Liver (tissue), 9 donors: ENCODE results near the gene ZNF423. TPM values are rescaled to one million over a fixed set of nuclear protein-coding genes. Genes with fewer than 3 reads are reported as not detected.

ENCODE experiments used
- DNase-seq: peaks from one replicate; pipeline ENCODE4 v3.0.0-alpha.2; 2017; ENCODE audit warnings: low spot score
- H3K27ac ChIP-seq, 2 donors: one replicate each; pipeline ENCODE4 v1.7.0; 2013; ENCODE audit warnings: inconsistent platforms in 2 of 2, low read length in 2 of 2, control low read depth in 1 of 2, low read depth in 1 of 2, mild to moderate bottlenecking in 1 of 2
- H3K27me3 ChIP-seq, 4 donors: one replicate each; pipeline versions ENCODE4 v1.6.1 to v1.7.0; 2013; ENCODE audit warnings: low read length in 3 of 4, inconsistent platforms in 1 of 4, mild to moderate bottlenecking in 1 of 4, moderate library complexity in 1 of 4; ENCODE audit not compliant: control insufficient read depth in 4 of 4, insufficient read depth in 4 of 4
- H3K36me3 ChIP-seq, 4 donors: one replicate each; pipeline versions ENCODE4 v1.6.1 to v1.7.0; 2013; ENCODE audit warnings: low read length in 3 of 4, mild to moderate bottlenecking in 3 of 4, low read depth in 1 of 4, moderate library complexity in 1 of 4; ENCODE audit not compliant: control insufficient read depth in 4 of 4, insufficient read depth in 3 of 4
- H3K4me1 ChIP-seq, 4 donors: one replicate each; pipeline versions ENCODE4 v1.6.1 to v1.7.0; 2013; ENCODE audit warnings: low read length in 3 of 4, mild to moderate bottlenecking in 3 of 4, moderate library complexity in 1 of 4; ENCODE audit not compliant: control insufficient read depth in 4 of 4, insufficient read depth in 4 of 4
- H3K4me3 ChIP-seq, 3 donors: one replicate each; pipeline versions ENCODE4 v1.6.1 to v1.7.0; 2013; ENCODE audit warnings: low read length in 3 of 3, control low read depth in 1 of 3, low read depth in 1 of 3, mild to moderate bottlenecking in 1 of 3
- H3K9ac ChIP-seq, 2 donors: one replicate each; pipeline ENCODE4 v1.7.0; 2013; ENCODE audit warnings: low read length in 2 of 2, mild to moderate bottlenecking in 2 of 2, moderate library complexity in 2 of 2, control low read depth in 1 of 2, low read depth in 1 of 2
- H3K9me3 ChIP-seq, 4 donors: one replicate each; pipeline versions ENCODE4 v1.6.1 to v1.7.0; 2013; ENCODE audit warnings: low read length in 3 of 4; ENCODE audit not compliant: control insufficient read depth in 4 of 4
- ATF3 ChIP-seq: IDR thresholded peaks from 2 replicates; pipeline ENCODE4 v1.6.1; 2016; ENCODE audit warnings: antibody characterized with exemption
- CTCF ChIP-seq: fragments of 150-350 bp; IDR thresholded peaks from 2 replicates; pipeline ENCODE4 v1.5.1; 2017; ENCODE audit warnings: improper control_type of control experiment, low read depth, low read length; ENCODE audit not compliant: missing input control
- EGR1 ChIP-seq, 2 donors: IDR thresholded peaks; 2 replicates each; pipeline ENCODE4 v1.6.1; 2016 to 2018; ENCODE audit warnings: antibody characterized with exemption in 2 of 2, low read depth in 2 of 2
- FOXA1 ChIP-seq: IDR thresholded peaks from 2 replicates; pipeline ENCODE4 v1.6.1; 2016; ENCODE audit warnings: antibody characterized with exemption
- FOXA2 ChIP-seq: IDR thresholded peaks from 2 replicates; pipeline ENCODE4 v1.6.1; 2016; ENCODE audit warnings: antibody characterized with exemption
- GABPA ChIP-seq, 2 donors: IDR thresholded peaks in 1 of 2; conservative IDR thresholded peaks in 1 of 2; 2 replicates each; pipeline ENCODE4 v1.6.1; 2016; ENCODE audit warnings: antibody characterized with exemption in 2 of 2, mild to moderate bottlenecking in 1 of 2, moderate library complexity in 1 of 2
- HNF4A ChIP-seq, 2 donors: conservative IDR thresholded peaks; 2 replicates each; pipeline ENCODE4 v1.6.1; 2016; ENCODE audit warnings: antibody characterized with exemption in 2 of 2, mild to moderate bottlenecking in 2 of 2
- JUND ChIP-seq, 2 donors: IDR thresholded peaks; 2 replicates each; pipeline ENCODE4 v1.6.1; 2016; ENCODE audit warnings: antibody characterized with exemption in 2 of 2
- NR2F2 ChIP-seq: IDR thresholded peaks from 2 replicates; pipeline ENCODE4 v1.6.1; 2016; ENCODE audit warnings: antibody characterized with exemption
- REST ChIP-seq: IDR thresholded peaks from 2 replicates; pipeline ENCODE4 v1.6.1; 2016; ENCODE audit warnings: antibody characterized with exemption, mild to moderate bottlenecking
- RXRA ChIP-seq, 2 donors: IDR thresholded peaks; 2 replicates each; pipeline ENCODE4 v1.6.1; 2017 to 2018; ENCODE audit warnings: antibody characterized with exemption in 2 of 2, mild to moderate bottlenecking in 1 of 2
- SP1 ChIP-seq: IDR thresholded peaks from 2 replicates; pipeline ENCODE4 v1.6.1; 2018; ENCODE audit warnings: antibody characterized with exemption, mild to moderate bottlenecking
- TAF1 ChIP-seq: conservative IDR thresholded peaks from 2 replicates; pipeline ENCODE4 v1.6.1; 2016; ENCODE audit warnings: antibody characterized with exemption, mild to moderate bottlenecking
- YY1 ChIP-seq: IDR thresholded peaks from 2 replicates; pipeline ENCODE4 v1.6.1; 2016; ENCODE audit warnings: antibody characterized with exemption, mild to moderate bottlenecking
- ZBTB33 ChIP-seq: IDR thresholded peaks from 2 replicates; pipeline ENCODE4 v1.6.1; 2016; ENCODE audit warnings: antibody characterized with exemption
- WGBS: extraction: QIAGEN DNeasy Blood & Tissue Kit; methylation state at CpG from one replicate; pipeline ENCODE4 v1.1.7; 2013; 5-methylcytosine and 5-hydroxymethylcytosine counted together
- polyA plus RNA-seq, 2 donors: library from polyadenylated mRNA; stranded (reverse) in 1 of 2; unstranded in 1 of 2; fragments of 200-250 nt in 1 of 2; fragments of >200 nt in 1 of 2; fragmentation: Nextera tagmentation in 1 of 2; extraction: Ambion mirVana in 1 of 2; gene quantifications; one replicate each; pipeline versions ENCODE4 v1.2.1 to v1.2.3, GENCODE V29; 2013 to 2015
- total RNA-seq, 2 donors: library from RNA; depleted of rRNA; stranded (reverse); fragments of >200 nt; gene quantifications; one replicate each; pipeline ENCODE4 v1.2.3, GENCODE V29; 2014
- donor health status: healthy.
- donor health status: healthy.
- donor health status: healthy.
- donor health status: healthy.
- donor health status: healthy.

ZNF423 gene
- total and polyA plus RNA-seq, 4 donors, result 0.24 to 1.6 (median 0.39) TPM

GRCh38 chr16:49516382-49517036 lies 339.4 kb downstream of the ZNF423 start:
- 66% methylated on average over 8 of the region's 8 CpGs for WGBS
- Histone ChIP-seq H3K36me3 (no peaks in the 10 kb centered on the region), H3K27me3 (no peaks in the 10 kb centered on the region), H3K27ac (no peak overlapping the region), H3K4me3 (no peak overlapping the region), H3K4me1 (no peaks in the 10 kb centered on the region), H3K9me3 (no peaks in the 10 kb centered on the region), H3K9ac (no peak overlapping the region)
- TF ChIP-seq FOXA2 (no peak), REST (no peak), ATF3 (no peak), HNF4A (conservative IDR thresholded peaks at IDR 0.05) (no peak), SP1 (no peak), GABPA (IDR thresholded peaks at IDR 0.05 in 1 of 2, conservative IDR thresholded peaks at IDR 0.05 in 1 of 2) (no peak), RXRA (IDR thresholded peaks at IDR 0.05) (no peak), JUND (IDR thresholded peaks at IDR 0.05) (no peak), FOXA1 (no peak), ZBTB33 (no peak), EGR1 (IDR thresholded peaks at IDR 0.05; ENCODE audit: low read depth in 2 of 2) (no peak), YY1 (no peak), CTCF (no peak), TAF1 (no peak), NR2F2 (no peak)
- no peak for DNase-seq

- WGBS, result 96% methylated on average over 12 of the region's 12 CpGs
- H3K36me3 ChIP-seq, result no peaks in the 10 kb centered on the region
- H3K4me1 ChIP-seq, result no peaks in the 10 kb centered on the region
- H3K9ac ChIP-seq, result no peak overlapping the region
- H3K9me3 ChIP-seq, result no peaks in the 10 kb centered on the region
- H3K27me3 ChIP-seq, result no peaks in the 10 kb centered on the region
- no peak overlapping the region for H3K27ac ChIP-seq
- TF ChIP-seq ATF3 (no peak), FOXA1 (no peak), RXRA (IDR thresholded peaks at IDR 0.05) (no peak)
- no peak overlapping the region for H3K4me3 ChIP-seq
- no peak for DNase-seq
Measured at GRCh38 chr16:49515861-49516260, 340.1 kb downstream of the ZNF423 start.
